Fibroblast of gingiva (primary cell): ENCODE measurements around the gene LPAR5.
"Not testable (repeated sequence)": the region's sequence is repeated elsewhere in the genome, so short reads cannot be mapped to it uniquely, and the experiment has no call there.

ENCODE experiments used
- DNase-seq: peaks from one replicate; pipeline ENCODE4 v3.0.0-alpha.2; 2011; ENCODE audit warnings: low read depth

LPAR5 gene

GRCh38 chr12:6606331-6607131 lies 29.2 kb downstream of the LPAR5 start:
- peak; percentile 18 for DNase-seq

GRCh38 chr12:6605421-6606330 lies 30.1 kb downstream of the LPAR5 start:
- peak; percentile 17 for DNase-seq

- peak; percentile 61 for DNase-seq
These were observed 31.3 kb downstream of the LPAR5 start for GRCh38 chr12:6604259-6605029.

GRCh38 chr12:6603095-6603567 lies 32.6 kb downstream of the LPAR5 start:
- DNase-seq: peak; percentile 44

- DNase-seq: no peak
These were observed 33.2 kb downstream of the LPAR5 start for GRCh38 chr12:6602526-6602925.

- DNase-seq: not testable (repeated sequence)
These were observed 40.1 kb downstream of the LPAR5 start for GRCh38 chr12:6595673-6596072.

GRCh38 chr12:6592087-6592486 lies 43.7 kb downstream of the LPAR5 start:
- DNase-seq: no peak

- not testable (repeated sequence) for DNase-seq
These were observed 49.2 kb downstream of the LPAR5 start for GRCh38 chr12:6586569-6586968.

- no peak for DNase-seq
These were observed 51.5 kb downstream of the LPAR5 start for GRCh38 chr12:6584293-6584692.

- DNase-seq: no peak
These were observed 52.8 kb downstream of the LPAR5 start for GRCh38 chr12:6582959-6583358.

GRCh38 chr12:6582196-6582595 lies 53.6 kb downstream of the LPAR5 start:
- no peak for DNase-seq

GRCh38 chr12:6575648-6576047 lies 60.1 kb downstream of the LPAR5 start:
- no peak for DNase-seq

GRCh38 chr12:6574576-6575295 lies 61.0 kb downstream of the LPAR5 start:
- DNase-seq: no peak

GRCh38 chr12:6573001-6573400 lies 62.8 kb downstream of the LPAR5 start:
- no peak for DNase-seq

GRCh38 chr12:6570264-6570887 lies 65.4 kb downstream of the LPAR5 start:
- DNase-seq: peak; percentile 41

GRCh38 chr12:6569786-6570185 lies 66.0 kb downstream of the LPAR5 start:
- DNase-seq: no peak

- no peak for DNase-seq
These were observed 66.4 kb downstream of the LPAR5 start for GRCh38 chr12:6569312-6569711.
